Astrocyte (in vitro differentiated cells and primary cell): ENCODE measurements around the gene GSPT1. TPM values are rescaled to one million over a fixed set of nuclear protein-coding genes. Genes with fewer than 3 reads are reported as not detected.

Experiments used
- DNase-seq: peaks from one replicate; pipeline ENCODE4 v3.0.0-alpha.2; 2010; ENCODE audit warnings: low read depth
- FAIRE-seq: peaks from 2 replicates; lab custom pipeline; 2011; peaks lifted over from hg19 to GRCh38; lab: Jason Lieb, UNC
- H2AFZ ChIP-seq: 2 replicates; pipeline ENCODE4 v1.6.0; 2012; ENCODE audit warnings: low read depth, low read length, inconsistent platforms
- H3K27ac ChIP-seq: 2 replicates; pipeline ENCODE4 v1.5.1; 2011; ENCODE audit warnings: low read depth, low read length, inconsistent platforms
- H3K27me3 ChIP-seq: 2 replicates; pipeline ENCODE4 v1.6.0; 2011; ENCODE audit warnings: low read length, inconsistent platforms; ENCODE audit not compliant: insufficient read depth
- H3K36me3 ChIP-seq: 2 replicates; pipeline ENCODE4 v1.5.1; 2011; ENCODE audit warnings: low read length, inconsistent platforms; ENCODE audit not compliant: insufficient read depth
- H3K4me1 ChIP-seq: 2 replicates; pipeline ENCODE4 v1.5.1; 2011; ENCODE audit warnings: low read length, inconsistent platforms; ENCODE audit not compliant: insufficient read depth
- H3K4me2 ChIP-seq: 2 replicates; pipeline ENCODE4 v1.6.0; 2012; ENCODE audit warnings: low read length, inconsistent platforms
- H3K4me3 ChIP-seq: 2 replicates; pipeline ENCODE4 v1.5.1; 2011; ENCODE audit warnings: low read depth, mild to moderate bottlenecking, low read length, inconsistent platforms; ENCODE audit not compliant: insufficient read depth
- H3K79me2 ChIP-seq: 2 replicates; pipeline ENCODE4 v1.6.0; 2012; ENCODE audit warnings: mild to moderate bottlenecking, low read length, inconsistent platforms; ENCODE audit not compliant: insufficient read depth
- H3K9ac ChIP-seq: 2 replicates; pipeline ENCODE4 v1.6.0; 2012; ENCODE audit warnings: mild to moderate bottlenecking, low read length, inconsistent platforms
- H3K9me3 ChIP-seq: 2 replicates; pipeline ENCODE4 v1.5.1; 2012; ENCODE audit warnings: low read depth, mild to moderate bottlenecking, low read length, inconsistent platforms; ENCODE audit not compliant: insufficient read depth
- H4K20me1 ChIP-seq: 2 replicates; pipeline ENCODE4 v1.6.0; 2012; ENCODE audit warnings: low read length, inconsistent platforms; ENCODE audit not compliant: insufficient read depth
- H3K27ac Mint-ChIP-seq: one replicate; pipeline ENCODE4 v1.8.0; 2021; ENCODE audit warnings: mild to moderate bottlenecking, mixed read lengths; ENCODE audit not compliant: unreplicated experiment
- H3K27me3 Mint-ChIP-seq: one replicate; pipeline ENCODE4 v1.8.0; 2021; ENCODE audit warnings: low read depth, mixed read lengths; ENCODE audit not compliant: unreplicated experiment
- H3K36me3 Mint-ChIP-seq: one replicate; pipeline ENCODE4 v1.8.0; 2021; ENCODE audit warnings: low read depth, mixed read lengths; ENCODE audit not compliant: unreplicated experiment
- H3K4me1 Mint-ChIP-seq: one replicate; pipeline ENCODE4 v1.8.0; 2021; ENCODE audit warnings: low read depth, mixed read lengths; ENCODE audit not compliant: unreplicated experiment
- H3K4me3 Mint-ChIP-seq: one replicate; pipeline ENCODE4 v1.8.0; 2021; ENCODE audit warnings: mild to moderate bottlenecking, moderate library complexity, mixed read lengths; ENCODE audit not compliant: unreplicated experiment
- H3K9me3 Mint-ChIP-seq: one replicate; pipeline ENCODE4 v1.8.0; 2021; ENCODE audit warnings: mild to moderate bottlenecking, mixed read lengths; ENCODE audit not compliant: unreplicated experiment
- CTCF ChIP-seq: IDR thresholded peaks from 2 replicates; pipeline ENCODE4 v1.5.1; 2011; ENCODE audit warnings: low read depth, mild to moderate bottlenecking, inconsistent platforms, low read length, moderate library complexity; ENCODE audit not compliant: insufficient read depth
- EZH2 ChIP-seq: IDR thresholded peaks from 2 replicates; pipeline ENCODE4 v1.6.1; 2012; ENCODE audit warnings: mild to moderate bottlenecking, low read length, inconsistent platforms; ENCODE audit not compliant: insufficient read depth
- total RNA-seq: library from RNA; stranded (reverse); gene quantifications from 2 replicates; pipeline ENCODE4 v1.2.1, GENCODE V29; 2021

GSPT1 gene
- total RNA-seq, 1 donor from 2014 or later: 173 TPM

GRCh38 chr16:11950388-11950787 lies 34.6 kb upstream of the GSPT1 start:
- Histone ChIP-seq H3K27me3 (no peaks in the 10 kb centered on the region), H3K4me1 (peaks cover under 1% of the 10 kb centered on the region), H3K4me2 (no peak overlapping the region), H3K9ac (no peak overlapping the region), H3K9me3 (no peaks in the 10 kb centered on the region), H3K27ac (no peak overlapping the region), H4K20me1 (no peaks in the 10 kb centered on the region), H3K79me2 (no peaks in the 10 kb centered on the region), H3K36me3 (no peaks in the 10 kb centered on the region), H2AFZ (peak overlapping the region; percentile 13), H3K4me3 (no peak overlapping the region)
- Mint-ChIP-seq H3K4me1 (peaks cover 2% of the 10 kb centered on the region), H3K9me3 (no peaks in the 10 kb centered on the region), H3K27me3 (no peaks in the 10 kb centered on the region), H3K4me3 (no peak overlapping the region), H3K27ac (peak overlapping the region; percentile 34), H3K36me3 (no peaks in the 10 kb centered on the region)
- TF ChIP-seq EZH2: no peak
- TF ChIP-seq CTCF: no peak
- no peak for FAIRE-seq
- no peak for DNase-seq

- Histone ChIP-seq H3K4me1 (no peaks in the 10 kb centered on the region), H3K4me2 (no peak overlapping the region), H3K27ac (no peak overlapping the region), H3K36me3 (no peaks in the 10 kb centered on the region), H4K20me1 (no peaks in the 10 kb centered on the region), H3K9ac (no peak overlapping the region), H2AFZ (no peak overlapping the region), H3K79me2 (no peaks in the 10 kb centered on the region), H3K4me3 (no peak overlapping the region), H3K9me3 (no peaks in the 10 kb centered on the region), H3K27me3 (no peaks in the 10 kb centered on the region)
- no peak overlapping the region for H3K4me3 Mint-ChIP-seq
- H3K36me3 Mint-ChIP-seq: no peaks in the 10 kb centered on the region
- H3K27me3 Mint-ChIP-seq: no peaks in the 10 kb centered on the region
- H3K27ac Mint-ChIP-seq: no peak overlapping the region
- peaks cover 2% of the 10 kb centered on the region for H3K4me1 Mint-ChIP-seq
- DNase-seq: peak; percentile 23
- no peak for FAIRE-seq
- no peaks in the 10 kb centered on the region for H3K9me3 Mint-ChIP-seq
- TF ChIP-seq EZH2: no peak
- peak; percentile 35 for TF ChIP-seq CTCF
These were observed 33.8 kb upstream of the GSPT1 start for GRCh38 chr16:11949527-11949926.

GRCh38 chr16:11948819-11949218 lies 33.1 kb upstream of the GSPT1 start:
- FAIRE-seq: no peak
- Histone ChIP-seq H3K36me3 (no peaks in the 10 kb centered on the region), H3K9me3 (no peaks in the 10 kb centered on the region), H3K79me2 (no peaks in the 10 kb centered on the region), H4K20me1 (no peaks in the 10 kb centered on the region), H3K27ac (no peak overlapping the region), H3K4me1 (no peaks in the 10 kb centered on the region), H3K27me3 (no peaks in the 10 kb centered on the region), H3K9ac (no peak overlapping the region), H3K4me2 (no peak overlapping the region), H2AFZ (no peak overlapping the region), H3K4me3 (no peak overlapping the region)
- Mint-ChIP-seq H3K27me3 (no peaks in the 10 kb centered on the region), H3K9me3 (no peaks in the 10 kb centered on the region), H3K4me1 (peaks cover 2% of the 10 kb centered on the region), H3K27ac (no peak overlapping the region), H3K36me3 (no peaks in the 10 kb centered on the region), H3K4me3 (no peak overlapping the region)
- TF ChIP-seq CTCF (no peak), EZH2 (no peak)
- no peak for DNase-seq
